Endothelial cell (in vitro differentiated cells): ENCODE data around the gene RGS6. TPM values are rescaled to one million over a fixed set of nuclear protein-coding genes. Genes with fewer than 3 reads are reported as not detected.

Source experiments
- DNase-seq: peaks from one replicate; pipeline ENCODE4 v3.0.0; 2021; ENCODE audit warnings: low spot score
- H3K27ac Mint-ChIP-seq: one replicate; pipeline ENCODE4 v1.8.0; 2021; ENCODE audit warnings: mixed read lengths, inconsistent platforms; ENCODE audit not compliant: unreplicated experiment
- H3K27me3 Mint-ChIP-seq: one replicate; pipeline ENCODE4 v1.8.0; 2021; ENCODE audit warnings: mild to moderate bottlenecking, moderate library complexity, mixed read lengths, inconsistent platforms; ENCODE audit not compliant: unreplicated experiment
- H3K36me3 Mint-ChIP-seq: one replicate; pipeline ENCODE4 v1.8.0; 2021; ENCODE audit warnings: mild to moderate bottlenecking, low read depth, mixed read lengths, inconsistent platforms; ENCODE audit not compliant: unreplicated experiment
- H3K4me1 Mint-ChIP-seq: one replicate; pipeline ENCODE4 v1.8.0; 2021; ENCODE audit warnings: mild to moderate bottlenecking, mixed read lengths, inconsistent platforms; ENCODE audit not compliant: unreplicated experiment
- H3K4me3 Mint-ChIP-seq: one replicate; pipeline ENCODE4 v1.8.0; 2021; ENCODE audit warnings: mild to moderate bottlenecking, mixed read lengths, inconsistent platforms; ENCODE audit not compliant: unreplicated experiment
- H3K9me3 Mint-ChIP-seq: one replicate; pipeline ENCODE4 v1.8.0; 2021; ENCODE audit warnings: mixed read lengths, inconsistent platforms; ENCODE audit not compliant: unreplicated experiment
- total RNA-seq: library from RNA; stranded (reverse); fragmentation: NEBNext Ultra II Directional; extraction: Animal tissue kit (Norgen Biotek cat#: 25700); gene quantifications from one replicate; pipeline ENCODE4 v1.2.1, GENCODE V29; 2021; ENCODE audit not compliant: unreplicated experiment
- TF ChIP-seq, protein P1 (sequence below): fragments of 200-600 bp; sonication (generic); IDR thresholded peaks from one replicate; pipeline ENCODE4 v1.5.0; 2021; ENCODE audit warnings: antibody characterized with exemption; ENCODE audit not compliant: unreplicated experiment

The RGS6 gene
- total RNA-seq, 1 donor from 2014 or later, result 15.7 TPM

DNA sequence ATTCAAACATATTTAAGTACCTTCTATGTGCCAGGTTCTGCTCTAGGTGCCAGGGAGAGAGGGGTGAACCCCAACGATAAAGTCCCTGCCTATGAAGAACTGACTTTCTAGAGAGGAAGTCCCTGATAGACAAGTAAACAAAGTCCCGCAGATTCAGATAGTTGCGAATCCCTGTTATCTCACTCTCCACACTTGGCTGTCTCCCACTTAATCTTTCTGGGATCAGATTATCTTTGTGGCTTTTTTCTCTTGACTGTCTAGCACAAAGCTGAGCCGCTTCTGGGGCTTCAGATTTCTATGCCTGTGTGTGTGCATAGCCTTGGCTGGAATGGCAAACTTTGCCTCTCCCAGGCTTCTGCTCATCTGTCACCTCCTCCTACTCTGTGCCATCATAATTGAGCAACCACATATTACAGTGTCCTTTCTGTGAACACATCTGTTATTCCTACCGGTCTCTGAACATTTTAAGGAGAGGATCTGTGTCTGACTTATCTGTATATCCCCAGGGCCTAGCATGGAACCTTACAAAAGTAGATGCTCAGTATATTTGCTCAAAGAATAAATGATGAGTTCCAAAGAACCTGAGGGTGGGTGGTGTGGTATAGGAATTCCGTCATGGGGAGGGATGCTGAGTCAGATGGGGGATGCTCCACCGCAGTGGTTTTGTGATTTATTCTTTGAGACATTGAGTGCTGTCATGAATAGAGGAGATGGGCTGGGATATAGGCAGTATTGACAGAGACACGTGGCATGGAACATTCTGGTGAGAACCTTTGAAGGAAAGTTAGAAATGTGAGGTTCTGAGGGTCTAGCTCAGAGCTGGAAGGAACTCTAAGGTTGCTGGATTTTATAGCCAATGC, 28.5 kb downstream of the RGS6 start:
- Mint-ChIP-seq H3K36me3 (peaks cover 4% of the 10 kb centered on the region), H3K4me3 (no peak overlapping the region), H3K27ac (no peak overlapping the region), H3K4me1 (peaks cover 32% of the 10 kb centered on the region), H3K9me3 (no peaks in the 10 kb centered on the region), H3K27me3 (no peaks in the 10 kb centered on the region)
- no peak for DNase-seq
- TF ChIP-seq, protein P1, sequence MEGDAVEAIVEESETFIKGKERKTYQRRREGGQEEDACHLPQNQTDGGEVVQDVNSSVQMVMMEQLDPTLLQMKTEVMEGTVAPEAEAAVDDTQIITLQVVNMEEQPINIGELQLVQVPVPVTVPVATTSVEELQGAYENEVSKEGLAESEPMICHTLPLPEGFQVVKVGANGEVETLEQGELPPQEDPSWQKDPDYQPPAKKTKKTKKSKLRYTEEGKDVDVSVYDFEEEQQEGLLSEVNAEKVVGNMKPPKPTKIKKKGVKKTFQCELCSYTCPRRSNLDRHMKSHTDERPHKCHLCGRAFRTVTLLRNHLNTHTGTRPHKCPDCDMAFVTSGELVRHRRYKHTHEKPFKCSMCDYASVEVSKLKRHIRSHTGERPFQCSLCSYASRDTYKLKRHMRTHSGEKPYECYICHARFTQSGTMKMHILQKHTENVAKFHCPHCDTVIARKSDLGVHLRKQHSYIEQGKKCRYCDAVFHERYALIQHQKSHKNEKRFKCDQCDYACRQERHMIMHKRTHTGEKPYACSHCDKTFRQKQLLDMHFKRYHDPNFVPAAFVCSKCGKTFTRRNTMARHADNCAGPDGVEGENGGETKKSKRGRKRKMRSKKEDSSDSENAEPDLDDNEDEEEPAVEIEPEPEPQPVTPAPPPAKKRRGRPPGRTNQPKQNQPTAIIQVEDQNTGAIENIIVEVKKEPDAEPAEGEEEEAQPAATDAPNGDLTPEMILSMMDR, result no peak

GRCh38 chr14:71961972-71962371, 29.7 kb downstream of the RGS6 start:
- Mint-ChIP-seq H3K4me1 (peaks cover 31% of the 10 kb centered on the region), H3K36me3 (peaks cover 2% of the 10 kb centered on the region), H3K27me3 (no peaks in the 10 kb centered on the region), H3K4me3 (no peak overlapping the region), H3K9me3 (no peaks in the 10 kb centered on the region), H3K27ac (no peak overlapping the region)
- TF ChIP-seq, protein P1, result no peak
- no peak for DNase-seq

DNA sequence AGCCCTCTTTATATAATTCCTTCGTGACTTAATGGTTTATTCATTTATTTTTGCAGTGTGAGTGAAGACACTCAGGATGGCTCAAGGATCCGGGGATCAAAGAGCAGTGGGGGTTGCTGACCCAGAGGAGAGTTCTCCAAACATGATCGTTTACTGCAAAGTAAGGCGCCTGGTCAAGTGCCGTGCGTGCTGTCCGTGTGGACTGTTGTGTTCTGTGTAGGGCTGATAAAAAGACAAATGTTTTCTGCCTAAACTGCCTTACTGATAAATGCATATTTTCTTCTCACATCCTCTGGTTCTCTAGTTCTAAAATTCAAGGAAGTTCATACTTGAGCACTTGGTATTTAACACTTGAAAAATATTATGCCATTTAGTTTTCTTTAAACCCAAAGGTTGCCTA, 32.5 kb downstream of the RGS6 start:
- DNase-seq, result no peak
- Mint-ChIP-seq H3K36me3 (peaks cover 4% of the 10 kb centered on the region), H3K27ac (no peak overlapping the region), H3K4me3 (no peak overlapping the region), H3K9me3 (no peaks in the 10 kb centered on the region), H3K4me1 (peaks cover 16% of the 10 kb centered on the region), H3K27me3 (no peaks in the 10 kb centered on the region)
- TF ChIP-seq, protein P1, result no peak

DNA sequence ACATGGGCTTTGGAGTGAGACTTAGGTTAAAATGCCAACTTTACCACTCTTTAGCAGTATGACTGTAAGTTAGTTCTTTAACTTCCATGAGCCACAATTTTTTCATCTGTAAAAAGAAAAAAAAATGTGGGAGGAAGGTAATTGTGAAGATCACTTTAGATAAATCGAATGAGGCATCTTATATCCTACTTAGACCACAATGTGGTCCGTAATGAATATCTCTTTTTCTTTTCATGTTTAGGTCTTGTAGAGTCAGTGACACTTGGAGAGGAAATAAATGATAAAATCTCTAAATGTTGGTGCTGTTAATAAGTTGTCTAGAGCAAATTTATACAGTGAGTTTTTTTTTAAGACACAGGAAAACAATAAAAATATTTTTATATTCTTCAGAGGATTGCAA, 34.3 kb downstream of the RGS6 start:
- TF ChIP-seq, protein P1, result no peak
- Mint-ChIP-seq H3K9me3 (no peaks in the 10 kb centered on the region), H3K36me3 (peaks cover 4% of the 10 kb centered on the region), H3K27me3 (peaks cover 4% of the 10 kb centered on the region), H3K27ac (no peak overlapping the region), H3K4me3 (no peak overlapping the region), H3K4me1 (no peaks in the 10 kb centered on the region)
- no peak for DNase-seq

DNA sequence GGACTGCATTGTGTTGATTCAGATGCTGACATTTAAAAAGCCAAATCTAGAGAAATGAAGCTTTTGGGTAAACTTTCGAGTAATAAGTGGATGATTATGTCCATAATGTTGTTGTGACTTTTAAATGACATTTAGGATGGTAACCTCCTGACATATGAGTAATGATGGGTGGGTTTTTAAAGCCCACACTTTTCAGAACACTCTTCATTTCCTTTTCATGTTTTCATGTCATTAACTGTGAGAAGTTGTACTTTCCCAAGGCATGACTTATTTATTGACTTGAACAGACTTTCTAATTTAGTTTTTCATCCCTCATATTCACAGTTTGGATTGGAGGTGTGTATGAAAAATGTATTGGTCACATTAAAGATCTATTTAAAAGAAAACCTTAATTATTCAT, 35.5 kb downstream of the RGS6 start:
- H3K27ac Mint-ChIP-seq, result no peak overlapping the region
- H3K27me3 Mint-ChIP-seq, result peaks cover 4% of the 10 kb centered on the region
- H3K4me3 Mint-ChIP-seq, result no peak overlapping the region
- H3K4me1 Mint-ChIP-seq, result no peaks in the 10 kb centered on the region
- TF ChIP-seq, protein P1, result no peak
- peaks cover 4% of the 10 kb centered on the region for H3K36me3 Mint-ChIP-seq
- H3K9me3 Mint-ChIP-seq, result no peaks in the 10 kb centered on the region
- DNase-seq, result no peak
